HEK293T (cell line): ENCODE measurements around the gene LRBA.

Source experiments
- FOXA1 ChIP-seq: fragments of 450-650 bp; IDR thresholded peaks from 2 replicates; pipeline ENCODE4 v1.6.1; 2016; ENCODE audit warnings: mild to moderate bottlenecking
- L3MBTL2 ChIP-seq: fragments of 450-650 bp; conservative IDR thresholded peaks from 2 replicates; pipeline ENCODE4 v1.6.1; 2016; ENCODE audit warnings: mild to moderate bottlenecking
- NFRKB ChIP-seq: fragments of 450-650 bp; IDR thresholded peaks from 2 replicates; pipeline ENCODE4 v1.6.1; 2016; ENCODE audit warnings: mild to moderate bottlenecking, moderate library complexity
- SP1 ChIP-seq: fragments of 450-650 bp; IDR thresholded peaks from 2 replicates; pipeline ENCODE4 v1.6.1; 2017
- ZNF384 ChIP-seq: fragments of 450-650 bp; IDR thresholded peaks from 2 replicates; pipeline ENCODE4 v1.6.1; 2016

GRCh38 chr4:150799207-150799606 is 215.9 kb downstream of the LRBA start:
- TF ChIP-seq NFRKB = no peak
- TF ChIP-seq FOXA1 = no peak
- TF ChIP-seq SP1 = no peak
- TF ChIP-seq ZNF384 = no peak
- TF ChIP-seq L3MBTL2 = no peak
